ENCODE results near the gene NPPC. TPM values are rescaled to one million over a fixed set of nuclear protein-coding genes. Genes with fewer than 3 reads are reported as not detected.
"Not testable (repeated sequence)": the region's sequence is repeated elsewhere in the genome, so short reads cannot be mapped to it uniquely, and the experiment has no call there.

Gene NPPC, protein sequence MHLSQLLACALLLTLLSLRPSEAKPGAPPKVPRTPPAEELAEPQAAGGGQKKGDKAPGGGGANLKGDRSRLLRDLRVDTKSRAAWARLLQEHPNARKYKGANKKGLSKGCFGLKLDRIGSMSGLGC
- not detected in 2 replicates for total RNA-seq (2014; rRNA removed; shearing (Covaris generic))
- not detected in 2 replicates for polyA plus RNA-seq (2015; cell fraction: cytosol; rRNA removed)
- polyA plus RNA-seq (2015; cell fraction: nucleus; rRNA removed) = not detected in 2 replicates

DNA sequence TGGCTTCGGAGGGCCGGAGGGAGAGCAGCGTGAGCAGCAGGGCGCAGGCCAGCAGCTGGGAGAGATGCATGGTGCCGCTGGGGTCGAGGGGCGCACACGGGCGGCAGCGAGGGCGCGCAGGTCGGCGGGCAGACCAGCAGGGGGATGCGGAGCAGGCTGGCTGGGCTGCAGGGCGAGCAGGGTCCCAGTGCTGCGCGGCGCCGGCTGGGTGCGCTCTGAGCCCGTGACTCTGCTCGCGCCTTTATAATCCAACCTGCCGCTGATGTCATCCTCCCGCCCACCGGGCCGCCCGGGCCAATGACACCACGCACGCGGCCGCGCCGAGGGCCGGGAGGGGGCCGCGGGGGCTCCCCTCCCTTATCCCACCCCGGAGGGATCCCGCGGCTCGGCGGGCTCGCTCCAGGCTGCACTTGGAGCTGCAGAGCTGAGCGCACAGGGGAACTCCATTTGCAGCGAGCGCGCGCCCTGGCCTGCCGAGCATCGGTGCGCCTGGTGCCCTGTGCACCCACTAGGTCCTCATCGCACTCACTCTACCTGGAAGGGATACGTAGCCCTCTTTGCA, at the start of gene NPPC:
TSS of gene NPPC (minus strand) at position 217 of the 562 bp plus-strand sequence. CDS start at position 70, 147 bp downstream.
- DNase-seq (ENCODE audit: low read depth) = peak; percentile 59

DNA sequence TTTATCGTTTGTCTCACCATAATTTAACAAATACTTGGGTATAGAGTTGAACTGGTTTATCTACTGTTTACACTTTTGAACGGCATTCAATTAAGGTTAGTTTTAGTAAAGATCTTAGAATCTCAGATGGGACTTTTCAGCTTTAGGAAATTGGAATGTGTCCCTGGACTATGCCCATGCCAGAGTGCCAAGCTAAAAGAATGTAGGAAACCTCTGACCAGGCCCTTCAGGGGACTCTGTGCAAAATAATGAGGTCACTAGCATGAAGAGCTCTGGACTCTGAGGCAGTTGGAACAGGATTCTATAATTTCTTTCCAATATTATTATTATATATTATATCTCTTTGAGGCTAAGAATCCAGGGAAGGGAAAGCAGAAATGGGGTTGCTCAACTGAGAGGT, 48.8 kb upstream of the NPPC start:
- no peak for DNase-seq (ENCODE audit: low read depth)

DNA sequence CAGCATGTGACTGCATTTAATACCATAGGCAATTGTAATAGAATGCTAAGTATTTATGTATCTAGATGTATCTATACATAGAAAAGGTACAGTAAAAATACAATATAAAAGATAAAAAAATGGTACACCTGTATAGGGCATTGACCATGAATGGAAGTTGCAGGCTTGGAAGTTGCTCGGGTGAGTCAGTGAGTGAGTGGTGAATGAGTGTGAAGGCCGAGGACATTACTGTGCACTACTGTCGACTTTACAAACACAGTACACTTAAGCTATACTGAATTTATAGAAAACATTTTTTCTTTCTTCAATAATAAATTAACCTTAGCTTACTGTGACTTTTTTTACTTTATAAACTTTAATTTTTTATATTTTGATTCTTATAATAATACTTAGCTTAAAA, 44.3 kb upstream of the NPPC start:
- peak; percentile 13 for DNase-seq (ENCODE audit: low read depth)

DNA sequence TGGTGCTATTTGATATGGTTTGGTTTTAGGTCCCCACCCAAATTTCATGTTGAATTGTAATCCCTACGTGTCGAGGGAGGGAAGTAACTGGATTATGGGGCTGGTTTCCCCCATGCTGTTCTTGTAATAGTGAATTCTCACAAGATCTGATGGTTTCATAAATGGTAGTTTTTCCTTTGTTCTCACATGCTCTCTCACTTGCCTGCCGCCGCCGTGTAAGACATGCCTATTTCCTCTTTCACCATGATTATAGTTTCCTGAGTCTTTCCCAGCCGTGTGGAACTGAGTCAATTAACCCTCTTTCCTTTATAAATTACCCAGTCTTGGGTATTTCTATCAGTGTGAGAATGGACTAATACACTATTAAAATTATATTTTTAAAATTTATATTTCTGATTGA, 42.6 kb upstream of the NPPC start:
- no peak for DNase-seq (ENCODE audit: low read depth)

DNA sequence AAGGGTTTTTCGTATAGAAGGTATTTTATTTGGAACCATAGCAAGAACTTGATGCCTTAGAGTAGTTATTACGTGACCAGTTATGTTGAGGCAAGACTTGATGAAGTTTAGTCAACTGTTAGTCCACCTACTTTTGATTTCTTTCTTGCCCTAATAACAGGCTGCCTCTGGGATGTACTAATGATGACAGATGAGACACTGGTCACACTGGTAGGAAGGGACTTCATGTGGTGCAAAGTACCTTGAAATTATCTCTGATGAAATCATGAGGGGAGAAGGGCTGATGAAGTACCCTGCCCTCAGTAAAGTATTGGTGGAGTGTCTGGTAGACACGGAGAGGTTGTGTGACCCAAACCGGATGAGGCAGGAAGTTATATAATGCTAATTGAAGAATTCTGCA, 40.7 kb upstream of the NPPC start:
- no peak for DNase-seq (ENCODE audit: low read depth)

DNA sequence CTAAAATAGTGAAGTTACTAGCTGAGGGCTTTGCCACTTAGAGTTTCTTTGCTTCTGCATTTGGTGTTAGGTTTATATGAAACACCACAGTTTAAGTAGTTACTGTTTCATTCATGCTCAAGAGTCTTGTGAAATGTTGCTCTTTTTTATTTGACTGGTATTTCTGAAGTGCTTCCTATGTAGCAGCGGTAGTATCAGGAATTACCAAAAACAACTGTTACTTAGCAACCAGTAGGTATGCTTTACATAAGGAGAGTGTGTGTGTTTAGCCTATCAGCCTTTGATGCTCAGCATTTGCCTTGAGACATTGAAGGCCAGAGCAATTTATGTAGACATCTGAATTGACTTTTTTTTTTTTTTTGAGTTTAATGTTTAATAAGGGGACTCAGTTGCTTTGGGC, 38.9 kb upstream of the NPPC start:
- DNase-seq (ENCODE audit: low read depth) = no peak

DNA sequence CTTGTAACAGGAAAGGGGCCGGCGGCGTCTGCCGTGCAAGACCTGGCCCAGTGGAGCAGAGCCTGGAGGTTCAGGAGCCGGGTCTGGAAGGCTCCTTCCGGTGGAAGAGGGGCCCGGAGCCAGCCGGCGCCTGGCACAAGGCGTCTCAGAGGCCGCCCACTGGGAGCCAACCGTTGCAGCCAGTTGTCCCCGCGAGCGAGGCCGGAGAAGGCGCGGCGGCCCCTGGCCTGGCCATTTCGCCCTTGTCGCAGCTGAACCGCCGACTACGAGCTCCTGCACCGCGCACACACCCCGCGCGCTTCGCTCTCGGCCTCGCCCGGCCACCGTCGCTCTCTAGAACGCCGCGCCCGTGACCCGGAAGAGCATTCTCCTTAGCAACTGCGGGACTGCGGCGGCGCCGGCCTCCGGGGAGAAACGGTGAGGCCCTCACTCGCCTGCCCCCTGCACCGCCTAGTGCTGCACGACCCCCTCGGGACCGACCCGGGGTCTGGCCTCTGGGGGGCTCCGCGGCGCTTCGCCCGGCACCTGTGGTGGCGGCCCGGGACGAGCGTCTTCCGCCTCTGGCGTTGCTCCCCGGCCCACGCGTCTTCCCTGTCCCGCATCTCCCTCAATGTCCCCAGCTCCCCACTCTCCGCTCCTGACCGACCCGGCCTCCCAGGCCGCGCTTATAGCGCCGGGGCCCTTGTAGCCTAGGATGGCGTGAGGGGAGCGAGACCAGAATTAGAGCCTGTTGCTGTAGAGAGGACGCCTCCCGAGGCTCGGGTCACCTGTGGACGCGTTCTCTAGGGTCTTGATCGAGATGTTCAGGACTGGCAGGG, 35.4 kb upstream of the NPPC start, which contains the start of gene DIS3L2:
TSS of gene DIS3L2 (plus strand) at position 365 of the 818 bp plus-strand sequence. CDS start 53,215 bp downstream, outside the sequence.
- peak; percentile 81 for DNase-seq (ENCODE audit: low read depth)

DNA sequence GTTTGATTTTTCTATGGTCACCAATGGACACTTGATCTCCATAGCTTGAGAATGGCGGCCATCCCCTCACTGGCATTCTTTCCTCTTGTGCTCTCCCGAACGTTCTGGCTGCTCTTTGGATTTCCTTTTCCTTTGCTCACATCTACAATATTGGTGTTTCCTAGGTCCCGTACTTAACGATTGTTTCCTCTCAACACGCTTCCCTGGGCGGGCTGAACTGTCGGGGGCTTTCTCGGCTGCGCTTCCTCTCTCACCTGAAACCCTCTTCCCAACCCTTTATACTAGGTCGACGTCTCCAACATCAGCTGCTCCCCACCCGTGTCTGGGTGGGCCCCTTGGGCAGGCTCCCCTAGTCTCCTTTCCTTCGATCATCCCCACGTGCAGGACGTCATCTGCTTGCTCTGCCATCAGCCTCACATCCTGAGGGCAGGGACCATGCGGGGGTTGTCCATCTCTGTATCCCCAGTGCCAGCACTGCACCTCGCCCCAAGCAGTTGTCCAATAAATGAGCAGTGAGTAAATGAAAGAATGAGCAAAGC, 34.7 kb upstream of the NPPC start:
- DNase-seq (ENCODE audit: low read depth) = no peak

DNA sequence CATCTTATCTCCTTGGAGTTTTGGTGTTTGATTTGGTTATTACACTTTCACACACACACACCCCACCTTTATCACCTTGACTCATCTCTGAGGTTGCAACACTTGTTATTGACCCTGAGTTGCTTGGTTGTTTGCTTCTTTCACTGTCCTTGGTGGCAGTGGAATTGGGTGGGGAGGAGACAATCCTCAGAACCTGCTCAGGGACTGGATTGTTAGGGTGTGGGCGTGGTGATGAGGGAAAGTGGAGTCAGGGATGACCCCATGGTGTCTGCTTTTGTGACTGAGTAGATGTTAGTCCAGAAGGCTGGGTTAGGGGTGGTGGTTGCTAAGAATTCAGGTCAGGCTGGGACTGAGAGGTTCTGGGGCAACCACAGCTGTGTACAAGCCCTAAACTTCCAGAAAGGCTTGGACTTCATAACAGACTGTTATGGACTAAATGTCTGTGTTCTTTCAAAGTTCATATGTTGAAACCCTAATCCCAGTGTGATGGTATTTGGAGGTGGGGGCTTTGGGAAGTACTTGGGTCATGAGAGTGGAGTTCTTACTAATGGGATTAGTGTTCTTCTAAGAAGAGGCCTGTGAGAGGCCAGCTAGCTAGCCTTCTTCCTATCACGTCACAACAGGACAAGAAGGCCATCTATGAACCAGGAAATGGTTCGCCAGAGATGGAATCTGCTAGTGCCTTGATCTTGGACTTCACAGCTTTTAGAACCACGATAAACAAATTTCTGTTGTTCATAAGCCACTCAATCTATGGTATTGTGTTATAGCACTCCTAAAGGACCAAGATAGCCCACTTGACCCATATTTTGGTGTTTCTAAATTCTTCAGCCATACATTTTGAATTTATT, 31.9 kb upstream of the NPPC start:
- DNase-seq (ENCODE audit: low read depth) = no peak

DNA sequence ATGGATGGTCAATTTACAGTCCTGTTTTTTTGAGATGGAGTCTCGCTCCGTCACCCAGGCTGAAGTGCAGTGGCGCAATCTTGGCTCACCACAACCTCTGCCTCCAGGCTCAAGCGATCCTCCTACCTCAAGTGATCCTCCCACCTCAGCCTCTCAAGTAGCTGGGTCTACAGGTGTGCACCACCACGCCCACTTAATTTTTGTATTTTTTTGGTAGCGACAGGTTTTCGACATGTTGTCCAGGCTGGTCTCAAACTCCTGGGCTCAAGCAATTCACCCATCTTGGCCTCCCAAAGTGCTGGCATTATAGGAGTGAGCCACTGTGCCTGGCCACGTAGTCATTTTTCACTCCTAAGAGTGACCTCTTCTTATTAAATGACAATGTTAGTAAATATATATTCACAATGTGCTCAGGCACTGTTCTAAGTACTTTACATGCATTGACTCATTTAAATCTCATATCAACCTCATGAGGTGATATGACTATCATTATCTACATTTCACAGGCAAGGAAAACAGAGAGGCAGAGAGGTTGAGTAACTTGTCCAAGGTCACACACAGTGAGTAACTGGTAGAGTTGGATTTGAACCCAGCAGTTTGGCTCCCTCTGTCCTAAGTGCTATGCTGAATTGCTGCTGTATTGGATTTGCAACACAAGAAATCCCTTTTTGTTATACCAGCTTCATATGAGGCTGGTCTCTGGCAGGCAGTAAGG, 29.7 kb upstream of the NPPC start:
- DNase-seq (ENCODE audit: low read depth) = no peak

DNA sequence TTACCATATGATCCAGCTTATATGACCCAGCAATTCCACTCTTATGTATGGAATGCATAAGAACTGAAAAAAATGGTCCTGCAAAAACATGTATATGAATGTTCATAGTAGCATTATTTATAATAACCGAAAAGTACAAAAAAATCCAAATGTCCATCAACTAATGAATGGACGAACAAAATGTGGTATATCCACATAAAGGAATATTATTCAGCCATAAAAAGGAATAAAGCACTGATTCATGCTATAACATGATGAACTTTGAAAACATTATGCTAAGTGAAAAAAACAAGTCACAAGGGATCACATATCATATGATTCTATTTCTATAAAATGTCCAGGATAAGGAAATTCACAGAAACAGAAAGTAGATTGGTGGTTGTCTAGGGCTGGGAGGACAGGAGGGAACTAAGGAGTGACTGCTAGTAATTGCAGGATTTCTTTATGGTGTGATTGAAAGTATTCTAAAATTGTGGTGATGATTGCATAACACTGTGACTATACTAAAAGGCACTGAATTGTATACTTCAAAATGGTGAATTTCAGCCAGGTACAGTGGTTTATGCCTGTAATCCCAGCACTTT, 25.3 kb upstream of the NPPC start:
- no peak for DNase-seq (ENCODE audit: low read depth)

DNA sequence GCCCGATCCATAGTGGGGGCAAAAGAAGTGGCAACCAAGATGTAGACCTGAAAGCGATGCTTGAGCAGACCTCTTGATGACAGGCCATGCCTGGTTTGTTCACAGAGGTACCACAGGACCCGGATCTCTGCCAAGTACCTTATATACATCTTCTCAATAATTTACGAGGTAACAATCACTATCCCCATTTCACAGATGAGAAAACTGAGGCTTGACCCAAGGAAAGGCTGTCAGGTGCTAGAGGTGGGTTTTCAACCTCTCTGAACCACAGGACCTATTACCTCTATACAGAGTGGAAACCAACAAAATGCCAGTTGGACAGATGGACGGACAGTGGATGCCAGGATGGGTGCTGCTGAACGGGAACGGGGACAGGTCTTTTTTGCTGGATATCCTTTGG, 21.5 kb upstream of the NPPC start:
- no peak for DNase-seq (ENCODE audit: low read depth)

DNA sequence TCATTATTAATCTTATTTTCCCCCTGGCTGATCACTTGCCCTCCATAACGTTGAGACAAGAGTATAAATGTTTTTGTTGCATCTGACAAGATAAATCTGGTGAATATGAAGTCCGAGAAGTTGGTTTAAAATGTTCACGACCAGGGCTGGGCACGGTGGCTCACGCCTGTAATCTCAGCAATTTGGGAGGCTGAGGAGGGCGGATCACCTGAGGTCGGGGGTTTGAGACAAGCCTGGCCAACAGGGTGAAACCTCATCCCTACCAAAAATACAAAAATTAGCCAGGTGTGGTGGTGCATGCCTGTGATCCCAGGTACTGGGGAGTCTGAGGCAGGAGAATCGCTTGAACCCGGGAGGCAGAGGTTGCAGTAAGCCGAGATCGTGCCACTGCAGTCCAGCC, 20.9 kb upstream of the NPPC start:
- DNase-seq (ENCODE audit: low read depth) = not testable (repeated sequence)

DNA sequence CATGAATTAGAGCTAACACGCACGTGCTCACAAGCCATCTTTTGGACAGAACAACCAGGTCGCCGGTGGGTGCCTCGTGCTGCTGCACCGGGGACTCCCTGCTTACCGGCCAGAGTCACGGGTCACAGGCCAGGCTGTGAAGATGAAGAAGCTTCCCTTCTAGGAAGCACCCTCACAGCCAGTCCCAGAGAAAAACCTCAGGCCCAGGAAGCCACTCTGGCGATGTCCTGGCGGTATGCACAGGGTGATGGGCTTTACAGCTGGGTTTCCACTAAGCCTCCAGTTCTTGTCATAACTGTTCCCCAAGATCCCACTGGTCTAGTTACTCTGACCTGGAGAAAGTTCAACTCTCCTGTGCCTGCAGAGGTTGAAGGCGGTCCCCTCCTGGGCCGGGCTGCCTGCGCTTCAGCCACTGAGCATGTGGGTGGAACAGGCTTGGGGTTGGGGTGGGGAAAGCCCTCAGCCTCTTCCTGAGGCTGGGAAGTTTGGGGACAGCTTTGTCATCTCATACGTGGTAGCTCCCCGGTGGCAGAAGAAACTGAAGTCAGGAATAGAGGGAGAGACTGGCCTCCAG, 20.1 kb upstream of the NPPC start:
- no peak for DNase-seq (ENCODE audit: low read depth)

DNA sequence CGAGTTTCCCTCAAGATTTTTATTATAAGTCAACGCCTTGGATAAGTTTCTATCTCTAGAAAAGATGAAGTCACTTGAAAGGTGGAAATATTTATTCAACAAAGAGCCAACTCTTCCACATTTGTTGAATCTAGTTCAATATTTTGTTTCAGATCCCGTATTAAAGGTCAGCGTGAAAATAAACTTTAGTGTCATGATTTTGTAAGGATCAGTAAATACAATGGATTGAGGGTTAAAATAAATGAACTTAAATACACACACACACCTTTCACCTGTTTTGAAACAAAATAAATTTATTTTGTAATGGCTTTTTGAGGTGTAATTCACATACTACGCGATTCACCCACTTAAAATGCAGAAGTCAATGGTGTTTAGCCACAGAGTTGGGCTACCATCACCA, 16.0 kb upstream of the NPPC start:
- DNase-seq (ENCODE audit: low read depth) = no peak

DNA sequence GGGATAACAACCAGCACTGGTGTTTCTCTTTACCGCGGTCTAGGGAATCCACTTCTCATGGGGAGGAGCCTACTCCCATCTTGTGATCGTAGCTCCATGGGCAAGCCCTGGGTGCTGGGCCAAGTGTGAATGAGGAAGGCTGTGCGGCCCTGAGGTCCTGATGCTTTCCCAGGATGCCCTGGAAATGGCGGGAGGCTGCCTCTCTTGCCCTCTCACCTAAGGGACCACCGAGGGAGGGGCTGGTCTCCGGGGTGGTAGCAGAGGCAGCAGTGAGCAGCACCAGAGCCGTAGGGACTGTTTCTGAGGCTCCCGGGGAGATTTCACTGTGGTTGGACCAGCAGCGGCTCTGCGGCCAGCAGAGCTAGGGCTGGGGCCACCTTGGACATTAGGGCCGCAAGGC, 15.5 kb upstream of the NPPC start:
- no peak for DNase-seq (ENCODE audit: low read depth)

DNA sequence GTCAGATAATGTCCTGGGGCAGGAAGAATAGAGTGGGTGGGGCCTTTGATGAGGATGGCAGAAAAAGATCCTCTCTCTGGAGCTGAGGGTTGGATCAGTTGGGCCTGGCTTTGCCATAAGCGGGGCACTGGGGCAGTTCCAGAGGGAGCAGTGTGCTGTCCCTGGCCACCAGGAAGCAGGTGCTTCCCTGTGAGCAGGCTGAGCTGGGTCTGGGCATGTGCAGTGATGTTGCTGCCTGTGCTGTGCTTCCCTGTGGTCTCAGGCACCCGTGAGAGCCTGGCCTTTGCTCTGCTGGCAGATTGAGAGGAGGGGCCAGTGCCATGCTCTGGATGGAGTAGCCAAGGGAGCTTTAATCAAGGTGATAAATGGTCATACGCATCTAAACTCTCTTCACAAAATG, 14.6 kb upstream of the NPPC start:
- no peak for DNase-seq (ENCODE audit: low read depth)

DNA sequence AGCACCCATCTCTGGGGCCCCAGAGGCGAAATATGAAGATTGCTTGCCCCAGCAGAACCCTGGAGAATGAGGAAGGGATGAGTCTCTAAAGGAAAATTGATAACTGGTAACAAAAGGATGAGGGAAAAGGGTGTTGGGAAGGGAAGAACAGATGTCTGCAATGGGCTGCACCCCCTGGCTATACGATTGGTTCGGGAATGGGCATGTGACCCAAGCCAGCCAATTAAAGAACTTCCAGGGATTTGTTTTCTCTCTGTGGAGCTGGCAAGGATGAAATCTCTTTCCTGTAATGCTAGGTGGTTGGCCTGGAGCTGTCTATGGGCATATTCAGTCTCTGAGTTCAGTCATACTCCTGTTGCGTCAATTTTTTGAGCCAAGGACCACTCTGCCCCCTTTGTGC, 12.8 kb upstream of the NPPC start:
- DNase-seq (ENCODE audit: low read depth) = no peak

DNA sequence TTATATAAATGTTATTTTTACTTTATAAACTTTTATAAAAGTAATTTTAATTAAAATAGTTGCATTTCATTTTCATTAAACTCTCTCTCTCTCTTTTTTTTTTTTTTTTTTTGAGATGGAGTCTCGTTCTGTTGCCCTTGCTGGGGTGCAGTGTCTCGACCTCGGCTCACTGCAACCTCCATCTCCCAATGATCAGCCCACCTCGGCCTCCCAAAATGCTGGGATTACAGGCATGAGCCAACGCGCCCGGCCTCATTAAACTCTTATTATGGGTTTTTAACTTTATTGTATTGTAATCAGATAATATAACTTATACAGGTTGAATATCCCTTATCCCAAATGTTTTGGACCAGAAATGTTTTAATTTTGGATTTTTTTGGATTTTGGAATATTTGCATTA, 10.9 kb upstream of the NPPC start:
- no peak for DNase-seq (ENCODE audit: low read depth)

DNA sequence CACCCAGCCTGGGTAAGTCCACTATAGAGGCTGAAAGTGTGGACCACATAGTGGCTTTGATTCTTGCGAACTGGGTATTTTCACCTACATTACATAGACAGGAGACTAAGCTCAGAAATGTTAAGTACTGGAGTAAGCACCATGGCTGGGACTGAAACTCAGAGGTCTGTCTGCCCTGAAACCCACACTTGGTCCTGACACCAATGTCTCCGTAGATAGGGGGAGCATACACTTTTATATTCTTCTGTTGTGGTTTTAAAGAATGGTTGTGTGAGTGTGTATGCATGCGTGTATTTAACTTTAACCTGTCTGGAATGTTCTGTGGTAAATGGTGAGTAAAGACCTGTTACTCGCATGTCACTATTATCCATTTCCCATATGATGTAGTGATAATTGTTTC, 10.3 kb upstream of the NPPC start:
- DNase-seq (ENCODE audit: low read depth) = no peak
